HepG2 (cell line): ENCODE measurements around the gene MBD3. TPM values are rescaled to one million over a fixed set of nuclear protein-coding genes. Genes with fewer than 3 reads are reported as not detected.

Experiments
- ATAC-seq: fragments of 200-7000 bp; cut with Tn5 transposase; 3 replicates; pipeline ENCODE4 v1.9.1; 2020; ENCODE audit warnings: mild to moderate bottlenecking, moderate library complexity
- BruUV-seq: library from RNA; stranded (reverse); fragments of 400-500 nt; replicated peaks from 2 replicates; lab custom pipeline; 2021; lab: Mats Ljungman, UMichigan
- CTCF ChIA-PET: fragments of 300-600 bp; formaldehyde crosslinking; extraction: SDS; loops from one replicate; lab custom pipeline; 2021; ENCODE audit warnings: low total read pairs, inconsistent platforms, low intra/inter-chr PET ratio; lab: Yijun Ruan, JAX
- POLR2A ChIA-PET: fragments of 350-600 bp; sonication (Branson Sonifier 250); formaldehyde crosslinking; loops from one replicate; lab custom pipeline; 2020; ENCODE audit warnings: antibody characterized with exemption, inconsistent platforms; lab: Yijun Ruan, JAX
- DNase-seq: peaks from one replicate; pipeline ENCODE4 v3.0.0-alpha.2; 2015; ENCODE audit warnings: low spot score
- FAIRE-seq: peaks from 3 replicates; lab custom pipeline; 2011; peaks lifted over from hg19 to GRCh38; lab: Jason Lieb, UNC
- H2AFZ ChIP-seq: one replicate; pipeline ENCODE4 v1.6.1; 2011; ENCODE audit warnings: low read length, inconsistent platforms
- H3K27ac ChIP-seq: fragments of 300-600 bp; 3 replicates; pipeline ENCODE4 v1.8.0; 2011; ENCODE audit warnings: mixed run types, mild to moderate bottlenecking, mixed read lengths, low read length, inconsistent platforms; ENCODE audit not compliant: insufficient read depth; ENCODE audit errors: extremely low read length
- H3K27me3 ChIP-seq, 2 experiments: fragments of 200-600 bp in 1 of 2; 2 replicates in 1 of 2; 3 replicates in 1 of 2; pipeline versions ENCODE4 v1.6.0 to v1.8.0; 2011; ENCODE audit warnings: low read length in 2 of 2, mild to moderate bottlenecking in 2 of 2, moderate library complexity in 2 of 2, inconsistent platforms in 1 of 2; ENCODE audit not compliant: insufficient read depth in 2 of 2, control insufficient read depth in 1 of 2
- H3K36me3 ChIP-seq, 2 experiments: fragments of 200-600 bp in 1 of 2; replicated peaks in 1 of 2; 2 replicates in 1 of 2; 3 replicates in 1 of 2; pipeline versions ENCODE4 v1.5.1 to v1.8.0; 2011; ENCODE audit warnings: low read length in 2 of 2, inconsistent platforms in 1 of 2; ENCODE audit not compliant: insufficient read depth in 2 of 2, control insufficient read depth in 1 of 2
- H3K4me1 ChIP-seq: 2 replicates; pipeline ENCODE4 v1.5.1; 2012; ENCODE audit warnings: low read length, inconsistent platforms; ENCODE audit not compliant: insufficient read depth
- H3K4me2 ChIP-seq: 2 replicates; pipeline ENCODE4 v1.6.0; 2011; ENCODE audit warnings: low read depth, low read length, inconsistent platforms
- H3K4me3 ChIP-seq, 3 experiments: fragments of 200-600 bp in 1 of 3; sonication (generic), shearing (Covaris generic) in 1 of 3; replicated peaks in 1 of 3; 2 replicates each; pipeline ENCODE4 v1.5.1; 2011 to 2016; ENCODE audit warnings: low read length in 3 of 3, inconsistent platforms in 2 of 3, low read depth in 2 of 3, mild to moderate bottlenecking in 2 of 3, control low read depth in 1 of 3, mixed read lengths in 1 of 3; ENCODE audit not compliant: insufficient read depth in 1 of 3
- H3K79me2 ChIP-seq: one replicate; pipeline ENCODE4 v1.6.1; 2011; ENCODE audit warnings: low read length, inconsistent platforms; ENCODE audit not compliant: insufficient read depth
- H3K9ac ChIP-seq: 2 replicates; pipeline ENCODE4 v1.6.0; 2011; ENCODE audit warnings: mild to moderate bottlenecking, low read depth, low read length, inconsistent platforms; ENCODE audit not compliant: insufficient read depth
- H3K9me3 ChIP-seq: 2 replicates; pipeline ENCODE4 v1.5.1; 2012; ENCODE audit warnings: mild to moderate bottlenecking, low read length
- H4K20me1 ChIP-seq: 2 replicates; pipeline ENCODE4 v1.6.0; 2011; ENCODE audit warnings: inconsistent platforms, mild to moderate bottlenecking, low read length, moderate library complexity; ENCODE audit not compliant: insufficient read depth
- AHR ChIP-seq: IDR thresholded peaks from 2 replicates; pipeline ENCODE4 v1.6.1; 2018; ENCODE audit warnings: missing genetic modification reagents, missing compliant biosample characterization
- AKAP8 ChIP-seq: sonication (generic); formaldehyde crosslinking; IDR thresholded peaks from 2 replicates; pipeline ENCODE4 v1.5.1; 2020; ENCODE audit warnings: mild to moderate bottlenecking, missing genetic modification reagents
- CAMTA2 ChIP-seq: sonication (generic); formaldehyde crosslinking; IDR thresholded peaks from 2 replicates; pipeline ENCODE4 v1.4.0; 2020; ENCODE audit warnings: mild to moderate bottlenecking, missing genetic modification reagents, borderline replicate concordance
- CHD4 ChIP-seq: fragments of 200-600 bp; sonication (generic); IDR thresholded peaks from 2 replicates; pipeline ENCODE4 v1.7.0; 2017; ENCODE audit warnings: mild to moderate bottlenecking, low read length, borderline replicate concordance
- ELF1 ChIP-seq: sonication (generic); formaldehyde crosslinking; IDR thresholded peaks from 2 replicates; pipeline ENCODE4 v1.4.0; 2020; ENCODE audit warnings: missing genetic modification reagents
- FOXA3 ChIP-seq: IDR thresholded peaks from 2 replicates; pipeline ENCODE4 v1.6.1; 2016; ENCODE audit warnings: missing genetic modification reagents, missing compliant biosample characterization
- FOXP1 ChIP-seq, 2 experiments: fragments of 450-650 bp in 1 of 2; IDR thresholded peaks; 2 replicates each; pipeline ENCODE4 v1.6.1; 2017 to 2018; ENCODE audit warnings: antibody characterized with exemption in 1 of 2
- KDM1A ChIP-seq: IDR thresholded peaks from 2 replicates; pipeline ENCODE4 v1.6.1; 2016; ENCODE audit warnings: missing compliant biosample characterization
- NFIC ChIP-seq: IDR thresholded peaks from 2 replicates; pipeline ENCODE4 v1.6.1; 2012; ENCODE audit warnings: mild to moderate bottlenecking, low read length, inconsistent platforms
- TBP ChIP-seq: sonication (generic); formaldehyde crosslinking; IDR thresholded peaks from 2 replicates; pipeline ENCODE4 v1.5.0; 2020; ENCODE audit warnings: missing genetic modification reagents
- XRCC5 ChIP-seq: fragments of 200-400 bp; formaldehyde crosslinking; optimal IDR thresholded peaks from 2 replicates; pipeline ENCODE3; 2017; ENCODE audit warnings: mild to moderate bottlenecking, low read length
- ZBTB7B ChIP-seq: sonication (generic); formaldehyde crosslinking; IDR thresholded peaks from 2 replicates; pipeline ENCODE4 v1.4.0; 2020; ENCODE audit warnings: missing genetic modification reagents
- ZC3H13 ChIP-seq: sonication (generic); formaldehyde crosslinking; IDR thresholded peaks from 2 replicates; pipeline ENCODE4 v1.8.1; 2023; ENCODE audit warnings: mild to moderate bottlenecking, missing genetic modification reagents, moderate library complexity
- ZIK1 ChIP-seq: sonication (generic); formaldehyde crosslinking; IDR thresholded peaks from 2 replicates; pipeline ENCODE4 v1.5.0; 2020; ENCODE audit warnings: mild to moderate bottlenecking, low read depth, missing genetic modification reagents, borderline replicate concordance
- ZNF274 ChIP-seq: sonication (generic); formaldehyde crosslinking; IDR thresholded peaks from 2 replicates; pipeline ENCODE4 v1.5.1; 2020; ENCODE audit warnings: mild to moderate bottlenecking, missing genetic modification reagents
- ZNF343 ChIP-seq: sonication (generic); formaldehyde crosslinking; IDR thresholded peaks from 2 replicates; pipeline ENCODE4 v1.4.0; 2020; ENCODE audit warnings: mild to moderate bottlenecking, missing genetic modification reagents
- ZNF496 ChIP-seq: sonication (generic); formaldehyde crosslinking; IDR thresholded peaks from 2 replicates; pipeline ENCODE4 v1.8.1; 2023; ENCODE audit warnings: mild to moderate bottlenecking, moderate library complexity, missing genetic modification reagents; ENCODE audit not compliant: insufficient replicate concordance
- ZNF501 ChIP-seq: sonication (generic); formaldehyde crosslinking; IDR thresholded peaks from 2 replicates; pipeline ENCODE4 v1.5.1; 2020; ENCODE audit warnings: mild to moderate bottlenecking, moderate library complexity, missing genetic modification reagents
- ZNF503 ChIP-seq: sonication (generic); formaldehyde crosslinking; IDR thresholded peaks from 2 replicates; pipeline ENCODE4 v1.4.0; 2020; ENCODE audit warnings: missing genetic modification reagents
- ZNF605 ChIP-seq: sonication (generic); formaldehyde crosslinking; IDR thresholded peaks from 2 replicates; pipeline ENCODE4 v1.8.0; 2022; ENCODE audit warnings: mild to moderate bottlenecking, missing genetic modification reagents
- ZNF747 ChIP-seq: sonication (generic); formaldehyde crosslinking; IDR thresholded peaks from 2 replicates; pipeline ENCODE4 v1.8.1; 2023; ENCODE audit warnings: missing genetic modification reagents, mild to moderate bottlenecking, borderline replicate concordance
- WGBS: methylation state at CpG from one replicate; pipeline ENCODE4 v1.1.6; 2017; ENCODE audit warnings: low lambda C conversion rate; 5-methylcytosine and 5-hydroxymethylcytosine counted together
- in situ Hi-C: cut with HindIII; loops from 2 replicates; pipeline ENCODE4 v1.10.0; 2017; ENCODE audit warnings: low pct_unique_long_range_greater_than_20kb; ENCODE audit not compliant: extremely low pct_ligation_motif_present
- intact Hi-C: fragments of 100-400 bp; cut with micrococcal nuclease; formaldehyde crosslinking; loops from one replicate; pipeline ENCODE4 v1.10.0; 2022; ENCODE audit not compliant: unreplicated experiment
- polyA plus RNA-seq, 8 experiments: library from polyadenylated mRNA; depleted of rRNA in 3 of 8; stranded (reverse) in 7 of 8; unstranded in 1 of 8; fragments of >200 nt; fragmentation: Illumina TruSeq in 4 of 8; extraction: Trizol in 4 of 8; gene quantifications; 2 replicates each; pipeline versions ENCODE4 v1.2.1 to v1.2.3, GENCODE V29; 2011 to 2016; ENCODE audit warnings: low read depth in 4 of 8, missing spikeins in 1 of 8, mixed read lengths in 1 of 8; ENCODE audit not compliant: insufficient read depth in 1 of 8
- total RNA-seq, 5 experiments: library from RNA; depleted of rRNA; stranded (reverse); fragments of >200 nt; fragmentation: Illumina TruSeq; extraction: Trizol; gene quantifications; 2 replicates each; pipeline ENCODE4 v1.2.3, GENCODE V29; 2016; ENCODE audit warnings: low read depth in 1 of 5

MBD3 gene
- total and polyA plus RNA-seq, 2 of the 13 experiments (the other 11 are each of a cell fraction or from before 2014, with no cell fraction given), result 21.2 to 76.9 TPM

- ChIA-PET CTCF (no interaction called here), POLR2A (no interaction called here)
- no peak for ATAC-seq
- no peak for TF ChIP-seq FOXP1 (IDR thresholded peaks at IDR 0.05)
- no peak for TF ChIP-seq FOXP1 (CRISPR knock-in tag; IDR thresholded peaks at IDR 0.05)
- no peak for TF ChIP-seq ZNF274 (CRISPR knock-in tag)
- no peak for TF ChIP-seq TBP (CRISPR knock-in tag)
- TF ChIP-seq ZIK1 (CRISPR knock-in tag), result no peak
- no peak for TF ChIP-seq XRCC5
- TF ChIP-seq ZBTB7B (CRISPR knock-in tag), result no peak
- no peak for TF ChIP-seq AKAP8 (CRISPR knock-in tag)
- TF ChIP-seq FOXA3 (CRISPR knock-in tag), result no peak
- TF ChIP-seq KDM1A (CRISPR knock-in tag), result no peak
- no peak for TF ChIP-seq NFIC
- no peak for TF ChIP-seq ZNF747 (CRISPR knock-in tag)
- no peak for FAIRE-seq
- Histone ChIP-seq H3K36me3 (peaks cover 24 to 46% of the 10 kb centered on the region in 2 experiments; a peak in 4 of 5 replicates), H3K4me2 (no peak overlapping the region), H3K9ac (no peak overlapping the region), H3K27me3 (no peaks in the 10 kb centered on the region), H4K20me1 (no peaks in the 10 kb centered on the region), H3K27ac (no peak overlapping the region), H3K9me3 (no peaks in the 10 kb centered on the region), H3K4me3 (no peak overlapping the region), H3K4me1 (no peaks in the 10 kb centered on the region), H2AFZ (no peak overlapping the region), H3K79me2 (no peaks in the 10 kb centered on the region)
- intact Hi-C loops (no loop called here), in situ Hi-C loops (no loop called here)
- BruUV-seq, result no TSS peak
- no peak for DNase-seq
- 100% methylated on average over 1 of the region's 11 CpGs for WGBS
Observed at GRCh38 chr19:1620502-1620901, 27.8 kb upstream of the MBD3 start.

GRCh38 chr19:1619703-1620102 is 27.0 kb upstream of the MBD3 start:
- no peaks in the 10 kb centered on the region for H3K9me3 ChIP-seq
- FAIRE-seq (no peak), ATAC-seq (no peak), DNase-seq (no peak)
- no peak overlapping the region for H3K4me2 ChIP-seq
- intact Hi-C loops, result no loop called here
- WGBS, result 100% methylated on average over 6 of the region's 18 CpGs
- H3K27me3 ChIP-seq, result no peaks in the 10 kb centered on the region
- H4K20me1 ChIP-seq, result no peaks in the 10 kb centered on the region
- H3K4me1 ChIP-seq, result no peaks in the 10 kb centered on the region
- no TSS peak for BruUV-seq
- H3K27ac ChIP-seq, result no peak overlapping the region
- in situ Hi-C loops, result no loop called here
- no peaks in the 10 kb centered on the region for H3K79me2 ChIP-seq
- CTCF ChIA-PET, result no interaction called here
- H3K4me3 ChIP-seq, result no peak overlapping the region
- no peak overlapping the region for H3K9ac ChIP-seq
- H2AFZ ChIP-seq, result no peak overlapping the region
- POLR2A ChIA-PET, result no interaction called here
- peaks cover 30 to 47% of the 10 kb centered on the region in 2 experiments; a peak in 4 of 5 replicates for H3K36me3 ChIP-seq
- TF ChIP-seq CAMTA2, result no peak
- TF ChIP-seq ZNF343 (CRISPR knock-in tag), result no peak
- no peak for TF ChIP-seq ZNF496 (CRISPR knock-in tag)
- TF ChIP-seq CHD4, result no peak
- TF ChIP-seq ZC3H13, result no peak
- no peak for TF ChIP-seq ELF1 (CRISPR knock-in tag)
- TF ChIP-seq ZNF605 (CRISPR knock-in tag), result no peak
- no peak for TF ChIP-seq ZNF501 (CRISPR knock-in tag)
- TF ChIP-seq ZNF503 (CRISPR knock-in tag), result no peak
- no peak for TF ChIP-seq AHR
